K562 (cell line): ENCODE data around the gene KRTAP4-5. TPM values are rescaled to one million over a fixed set of nuclear protein-coding genes. Genes with fewer than 3 reads are reported as not detected.
"Not testable (repeated sequence)": the region's sequence is repeated elsewhere in the genome, so short reads cannot be mapped to it uniquely, and the experiment has no call there.

Experiments
- ATAC-seq: fragments of 200-7000 bp; cut with Tn5 transposase; 3 replicates; pipeline ENCODE4 v1.9.1; 2020; ENCODE audit warnings: moderate library complexity
- BruUV-seq: library from RNA; stranded (reverse); fragments of 400-500 nt; replicated peaks from 2 replicates; lab custom pipeline; 2021; lab: Mats Ljungman, UMichigan
- CTCF ChIA-PET: fragments of 300-600 bp; formaldehyde crosslinking; extraction: SDS; loops from one replicate; lab custom pipeline; 2021; ENCODE audit warnings: low intra/inter-chr PET ratio; lab: Yijun Ruan, JAX
- POLR2A ChIA-PET: fragments of 300-600, 350-650 bp; sonication (Branson Sonifier 250); formaldehyde crosslinking; extraction: SDS; loops from one replicate; lab custom pipeline; 2021; ENCODE audit warnings: antibody characterized with exemption, inconsistent platforms; lab: Yijun Ruan, JAX
- DNase-seq, 4 experiments: peaks; one replicate each; pipeline versions ENCODE4 v3.0.0 to v3.0.0-alpha.2; 2011 to 2018; ENCODE audit warnings: low spot score in 3 of 4, mixed read lengths in 3 of 4; ENCODE audit errors: extremely low read depth in 1 of 4
- FAIRE-seq: peaks from 2 replicates; lab custom pipeline; 2011; peaks lifted over from hg19 to GRCh38; lab: Jason Lieb, UNC
- H2AFZ ChIP-seq: 2 replicates; pipeline ENCODE4 v1.6.0; 2011; ENCODE audit warnings: low read depth, low read length, control low read depth, inconsistent platforms
- H3K27ac ChIP-seq: fragments of 200-600 bp; 3 replicates; pipeline ENCODE4 v1.8.0; 2011; ENCODE audit warnings: low read depth, mild to moderate bottlenecking, control low read depth, inconsistent platforms, low read length, moderate library complexity, mixed read lengths; ENCODE audit errors: extremely low read depth
- H3K27me3 ChIP-seq, 2 experiments: fragments of 300-600 bp in 1 of 2; 2 replicates in 1 of 2; 3 replicates in 1 of 2; pipeline versions ENCODE4 v1.6.0 to v1.8.0; 2011; ENCODE audit warnings: inconsistent platforms in 2 of 2, low read length in 2 of 2, mild to moderate bottlenecking in 1 of 2, mixed read lengths in 1 of 2, moderate library complexity in 1 of 2; ENCODE audit not compliant: control insufficient read depth in 2 of 2, insufficient read depth in 2 of 2
- H3K36me3 ChIP-seq: fragments of 300-600 bp; 3 replicates; pipeline ENCODE4 v1.8.0; 2011; ENCODE audit warnings: mild to moderate bottlenecking, low read length, inconsistent platforms; ENCODE audit not compliant: control insufficient read depth, insufficient read depth
- H3K4me1 ChIP-seq, 2 experiments: fragments of 200-600 bp in 1 of 2; replicated peaks in 1 of 2; 2 replicates in 1 of 2; 3 replicates in 1 of 2; pipeline versions ENCODE4 v1.5.1 to v1.8.0; 2011; ENCODE audit warnings: inconsistent platforms in 2 of 2, low read length in 2 of 2, mild to moderate bottlenecking in 1 of 2, mixed read lengths in 1 of 2, moderate library complexity in 1 of 2; ENCODE audit not compliant: control insufficient read depth in 2 of 2, insufficient read depth in 2 of 2
- H3K4me2 ChIP-seq: 2 replicates; pipeline ENCODE4 v1.6.1; 2011; ENCODE audit warnings: low read length, control low read depth, inconsistent platforms, mixed read lengths; ENCODE audit not compliant: insufficient read depth
- H3K4me3 ChIP-seq: fragments of 200-600 bp; sonication (generic), shearing (Covaris generic); 2 replicates; pipeline ENCODE4 v1.5.1; 2016; ENCODE audit warnings: control low read depth, inconsistent platforms
- H3K79me2 ChIP-seq: fragments of 200-600 bp; 3 replicates; pipeline ENCODE4 v1.8.0; 2011; ENCODE audit warnings: low read length, inconsistent platforms; ENCODE audit not compliant: control insufficient read depth, insufficient read depth
- H3K9ac ChIP-seq, 2 experiments: 2 replicates each; pipeline versions ENCODE4 v1.6.0 to v1.6.1; 2011; ENCODE audit warnings: low read depth in 2 of 2, low read length in 2 of 2, control low read depth in 1 of 2, inconsistent platforms in 1 of 2, mild to moderate bottlenecking in 1 of 2, mixed read lengths in 1 of 2; ENCODE audit not compliant: insufficient read depth in 1 of 2
- H3K9me1 ChIP-seq: one replicate; pipeline ENCODE4 v1.6.0; 2011; ENCODE audit warnings: inconsistent platforms, mild to moderate bottlenecking, low read length, moderate library complexity; ENCODE audit not compliant: control insufficient read depth, insufficient read depth
- H3K9me3 ChIP-seq: replicated peaks from 2 replicates; pipeline ENCODE4 v1.5.1; 2011; ENCODE audit warnings: low read depth, low read length, inconsistent platforms; ENCODE audit not compliant: control insufficient read depth, insufficient read depth
- H4K20me1 ChIP-seq: replicated peaks from 2 replicates; pipeline ENCODE4 v1.6.1; 2011; ENCODE audit warnings: low read length, inconsistent platforms, mixed read lengths; ENCODE audit not compliant: control insufficient read depth, insufficient read depth
- PML ChIP-seq: IDR thresholded peaks from 2 replicates; pipeline ENCODE4 v1.6.1; 2012; ENCODE audit warnings: low read length, inconsistent platforms
- SIN3B ChIP-seq: fragments of 450-650 bp; IDR thresholded peaks from 2 replicates; pipeline ENCODE4 v1.6.1; 2017; ENCODE audit warnings: low read depth, mild to moderate bottlenecking, moderate library complexity
- XRCC5 ChIP-seq: fragments of 200-400 bp; formaldehyde crosslinking; IDR thresholded peaks from 2 replicates; pipeline ENCODE4 v1.6.1; 2017; ENCODE audit warnings: low read depth, mild to moderate bottlenecking, low read length
- ZBTB40 ChIP-seq, 2 experiments: fragments of 450-650 bp in 1 of 2; sonication (generic) in 1 of 2; formaldehyde crosslinking in 1 of 2; IDR thresholded peaks; 2 replicates each; pipeline versions ENCODE4 v1.7.1 to v1.9.0; 2016 to 2022; ENCODE audit warnings: inconsistent platforms in 1 of 2, mild to moderate bottlenecking in 1 of 2, missing genetic modification reagents in 1 of 2
- ZNF146 ChIP-seq: IDR thresholded peaks from one replicate; pipeline ENCODE4 v1.6.1; 2018; ENCODE audit warnings: missing compliant biosample characterization; ENCODE audit not compliant: unreplicated experiment
- WGBS: fragments of 100-300 bp; shearing (Covaris generic); methylation state at CpG from one replicate; pipeline ENCODE4 v1.1.6; 2016; ENCODE audit warnings: low coverage, mixed read lengths; ENCODE audit not compliant: insufficient coverage; ENCODE audit errors: missing lambda C conversion rate; 5-methylcytosine and 5-hydroxymethylcytosine counted together
- in situ Hi-C: fragments of 300-500 bp; cut with MboI; formaldehyde crosslinking; loops from 4 replicates; pipeline ENCODE4 v1.15.0; 2018; ENCODE audit warnings: inconsistent platforms, mixed read lengths
- intact Hi-C: fragments of 100-400 bp; cut with micrococcal nuclease; formaldehyde crosslinking; loops from 2 replicates; pipeline ENCODE4 v1.14.2; 2022
- polyA plus RNA-seq, 8 experiments: library from polyadenylated mRNA; depleted of rRNA in 4 of 8; stranded (reverse) in 5 of 8; unstranded in 3 of 8; fragments of >200 nt; fragmentation: Nextera tagmentation in 2 of 8; fragmentation: Illumina TruSeq in 1 of 8; extraction: Ambion mirVana in 2 of 8; extraction: Trizol in 1 of 8; gene quantifications; 2 replicates each; pipeline versions ENCODE4 v1.2.1 to v1.2.3, GENCODE V29; 2011 to 2014; ENCODE audit warnings: inconsistent platforms in 1 of 8, missing spikeins in 1 of 8
- total RNA-seq, 7 experiments: library from RNA; depleted of rRNA in 6 of 7; stranded (reverse); fragments of >200 nt in 6 of 7; fragmentation: Illumina TruSeq in 2 of 7; extraction: Trizol in 2 of 7; gene quantifications; 2 replicates each; pipeline versions ENCODE4 v1.2.1 to v1.2.3, GENCODE V29; 2011 to 2021; ENCODE audit warnings: low replicate concordance in 1 of 7
- TF ChIP-seq, protein P1 (sequence below), 2 experiments: fragments of 450-650 bp in 1 of 2; sonication (generic) in 1 of 2; formaldehyde crosslinking in 1 of 2; IDR thresholded peaks in 1 of 2; conservative IDR thresholded peaks in 1 of 2; 2 replicates each; pipeline versions ENCODE4 v1.6.1 to v1.8.1; 2016 to 2023; ENCODE audit warnings: mild to moderate bottlenecking in 2 of 2, moderate library complexity in 2 of 2, inconsistent platforms in 1 of 2, missing genetic modification reagents in 1 of 2

The KRTAP4-5 gene
- total and polyA plus RNA-seq, 9 of the 15 experiments (the other 6 are each of a cell fraction or from before 2014, with no cell fraction given): not detected

DNA sequence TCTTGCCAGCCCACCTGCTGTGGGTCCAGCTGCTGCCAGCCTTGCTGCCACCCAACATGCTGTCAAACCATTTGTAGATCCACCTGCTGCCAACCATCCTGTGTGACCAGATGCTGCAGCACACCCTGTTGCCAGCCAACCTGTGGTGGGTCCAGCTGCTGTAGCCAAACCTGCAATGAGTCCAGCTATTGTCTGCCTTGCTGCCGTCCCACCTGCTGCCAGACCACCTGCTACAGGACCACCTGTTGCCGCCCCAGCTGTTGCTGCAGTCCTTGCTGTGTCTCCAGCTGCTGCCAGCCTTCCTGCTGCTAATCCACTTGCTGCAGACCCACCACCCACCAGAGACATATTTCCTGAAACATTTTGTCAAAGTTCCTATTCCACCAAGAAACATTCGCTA lies 40.7 kb upstream of the KRTAP4-5 start (continued):
- no peak for TF ChIP-seq ZBTB40 (IDR thresholded peaks at IDR 0.05)
- TF ChIP-seq ZBTB40 (CRISPR knock-in tag; IDR thresholded peaks at IDR 0.05): no peak
- TF ChIP-seq PML: no peak
- TF ChIP-seq SIN3B: no peak
- no peak for TF ChIP-seq XRCC5
- TF ChIP-seq, protein P1, sequence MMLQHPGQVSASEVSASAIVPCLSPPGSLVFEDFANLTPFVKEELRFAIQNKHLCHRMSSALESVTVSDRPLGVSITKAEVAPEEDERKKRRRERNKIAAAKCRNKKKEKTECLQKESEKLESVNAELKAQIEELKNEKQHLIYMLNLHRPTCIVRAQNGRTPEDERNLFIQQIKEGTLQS (IDR thresholded peaks at IDR 0.05): no peak
- TF ChIP-seq, protein P1 (CRISPR knock-in tag; conservative IDR thresholded peaks at IDR 0.05): no peak
- no peak for TF ChIP-seq ZNF146 (CRISPR knock-in tag)

DNA sequence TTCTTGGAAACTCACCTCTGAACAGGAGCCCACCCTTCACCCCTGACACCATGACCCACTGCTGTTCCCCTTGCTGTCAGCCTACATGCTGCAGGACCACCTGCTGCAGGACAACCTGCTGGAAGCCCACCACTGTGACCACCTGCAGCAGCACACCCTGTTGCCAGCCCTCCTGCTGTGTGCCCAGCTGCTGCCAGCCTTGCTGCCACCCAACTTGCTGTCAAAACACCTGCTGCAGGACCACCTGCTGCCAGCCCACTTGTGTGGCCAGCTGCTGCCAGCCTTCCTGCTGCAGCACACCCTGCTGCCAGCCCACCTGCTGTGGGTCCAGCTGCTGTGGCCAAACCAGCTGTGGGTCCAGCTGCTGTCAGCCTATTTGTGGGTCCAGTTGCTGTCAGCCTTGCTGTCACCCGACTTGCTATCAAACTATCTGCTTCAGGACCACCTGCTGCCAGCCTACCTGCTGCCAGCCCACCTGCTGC lies 40.3 kb upstream of the KRTAP4-5 start, which contains the start of gene KRTAP9-1:
Gene KRTAP9-1, plus strand, starts transcription at position 51 of the 482 bp plus-strand sequence. Its CDS starts 0 bp downstream, at position 51.
- H3K9ac ChIP-seq, H4K20me1 ChIP-seq, CTCF ChIA-PET, H3K27me3 ChIP-seq, intact Hi-C loops, H3K4me3 ChIP-seq, H3K79me2 ChIP-seq, H2AFZ ChIP-seq, H3K9me1 ChIP-seq, H3K27ac ChIP-seq, H3K36me3 ChIP-seq, BruUV-seq, H3K4me2 ChIP-seq, ATAC-seq, in situ Hi-C loops, DNase-seq, FAIRE-seq, H3K9me3 ChIP-seq, H3K4me1 ChIP-seq: not testable (repeated sequence)
- POLR2A ChIA-PET: interaction anchor here (0.6 kb wide), 1 partner anchor 18 kb away, joined by 4 read pairs; no protein-coding TSS in a partner anchor
- 0% methylated on average over 1 of the region's 1 CpG for WGBS
